H1 (cell line): Measurements from ENCODE around the gene EIF4EBP3. TPM values are rescaled to one million over a fixed set of nuclear protein-coding genes. Genes with fewer than 3 reads are reported as not detected.

Experiments used
- CTCF ChIA-PET: fragments of 300-600 bp; sonication (Branson Sonifier 250); formaldehyde crosslinking; loops from one replicate; lab custom pipeline; 2021; ENCODE audit not compliant: partially characterized antibody; lab: Charles Lee
- POLR2A ChIA-PET: fragments of 300-600 bp; sonication (Branson Sonifier 250); formaldehyde crosslinking; loops from one replicate; lab custom pipeline; 2021; ENCODE audit warnings: inconsistent platforms; ENCODE audit not compliant: partially characterized antibody; lab: Charles Lee
- DNase-seq, 2 experiments: peaks; one replicate each; pipeline versions ENCODE4 v3.0.0 to v3.0.0-alpha.2; 2010 to 2022; ENCODE audit warnings: low spot score in 2 of 2, low read depth in 1 of 2, mixed read lengths in 1 of 2
- FAIRE-seq: peaks from 2 replicates; lab custom pipeline; 2011; peaks lifted over from hg19 to GRCh38; lab: Jason Lieb, UNC
- H2AFZ ChIP-seq: 2 replicates; pipeline ENCODE4 v1.8.1; 2012; ENCODE audit warnings: low read length, inconsistent platforms
- H2AK5ac ChIP-seq: 2 replicates; pipeline ENCODE4 v1.6.1; 2013; ENCODE audit warnings: low read depth, low read length
- H2BK120ac ChIP-seq: replicated peaks from 2 replicates; pipeline ENCODE3; 2013; ENCODE audit warnings: low read depth, low read length, inconsistent platforms
- H2BK12ac ChIP-seq: 2 replicates; pipeline ENCODE4 v1.6.1; 2013; ENCODE audit warnings: low read depth, low read length
- H2BK15ac ChIP-seq: 2 replicates; pipeline ENCODE4 v1.6.1; 2013; ENCODE audit warnings: low read length
- H2BK20ac ChIP-seq: 2 replicates; pipeline ENCODE4 v1.6.1; 2013; ENCODE audit warnings: low read length
- H2BK5ac ChIP-seq: 2 replicates; pipeline ENCODE4 v1.6.1; 2013; ENCODE audit warnings: low read depth, low read length
- H3K14ac ChIP-seq: 2 replicates; pipeline ENCODE4 v1.6.1; 2013; ENCODE audit warnings: inconsistent platforms; ENCODE audit not compliant: insufficient read length
- H3K18ac ChIP-seq: 2 replicates; pipeline ENCODE4 v1.6.1; 2013; ENCODE audit warnings: low read length; ENCODE audit errors: extremely low read depth
- H3K23ac ChIP-seq: 2 replicates; pipeline ENCODE4 v1.6.1; 2013; ENCODE audit warnings: inconsistent platforms; ENCODE audit not compliant: insufficient read length
- H3K23me2 ChIP-seq: 2 replicates; pipeline ENCODE4 v1.6.1; 2013; ENCODE audit warnings: low read depth, low read length
- H3K27ac ChIP-seq: 2 replicates; pipeline ENCODE4 v1.6.1; 2011; ENCODE audit warnings: low read depth, low read length, inconsistent platforms
- H3K27me3 ChIP-seq, 4 experiments: replicated peaks in 1 of 4; 1 replicate in 1 of 4; 2 replicates in 3 of 4; pipeline versions ENCODE4 v1.6.1 to v1.8.1; 2011 to 2013; ENCODE audit warnings: low read length in 3 of 4, mild to moderate bottlenecking in 3 of 4, inconsistent platforms in 2 of 4, mixed read lengths in 2 of 4, moderate library complexity in 1 of 4; ENCODE audit not compliant: control insufficient read depth in 3 of 4, insufficient read depth in 3 of 4; ENCODE audit errors: extremely low read depth in 1 of 4
- H3K36me3 ChIP-seq, 4 experiments: 2 replicates each; pipeline versions ENCODE4 v1.6.1 to v1.8.1; 2011 to 2013; ENCODE audit warnings: mild to moderate bottlenecking in 4 of 4, low read length in 3 of 4, moderate library complexity in 2 of 4, control low read depth in 1 of 4, inconsistent platforms in 1 of 4; ENCODE audit not compliant: insufficient read depth in 4 of 4, control insufficient read depth in 2 of 4
- H3K4ac ChIP-seq: replicated peaks from 2 replicates; pipeline ENCODE3; 2013; ENCODE audit warnings: low read length, low read depth, mixed read lengths, inconsistent platforms; ENCODE audit not compliant: insufficient read length
- H3K4me1 ChIP-seq, 4 experiments: replicated peaks in 1 of 4; 1 replicate in 1 of 4; 2 replicates in 3 of 4; pipeline versions ENCODE4 v1.6.1 to v1.8.1; 2011 to 2013; ENCODE audit warnings: low read length in 3 of 4, inconsistent platforms in 2 of 4, mixed read lengths in 1 of 4; ENCODE audit not compliant: insufficient read depth in 4 of 4, control insufficient read depth in 3 of 4
- H3K4me2 ChIP-seq, 2 experiments: 2 replicates each; pipeline versions ENCODE4 v1.6.1 to v1.8.1; 2011 to 2013; ENCODE audit warnings: low read depth in 2 of 2, low read length in 2 of 2, control low read depth in 1 of 2, inconsistent platforms in 1 of 2, mild to moderate bottlenecking in 1 of 2; ENCODE audit not compliant: insufficient read depth in 1 of 2
- H3K4me3 ChIP-seq, 4 experiments: fragments of 200-600, 300-600 bp in 1 of 4; sonication (generic), shearing (Covaris generic), sonication (Bioruptor Twin) in 1 of 4; 2 replicates each; pipeline versions ENCODE4 v1.5.1 to v1.8.1; 2011 to 2016; ENCODE audit warnings: low read length in 4 of 4, low read depth in 3 of 4, control low read depth in 2 of 4, inconsistent platforms in 2 of 4, mild to moderate bottlenecking in 2 of 4, mixed read lengths in 1 of 4, moderate library complexity in 1 of 4; ENCODE audit not compliant: insufficient read depth in 2 of 4; ENCODE audit errors: extremely low read depth in 1 of 4
- H3K56ac ChIP-seq: replicated peaks from 2 replicates; pipeline ENCODE3; 2013; ENCODE audit warnings: low read depth, mild to moderate bottlenecking, mixed read lengths, low read length, inconsistent platforms; ENCODE audit not compliant: insufficient read length
- H3K79me1 ChIP-seq: 2 replicates; pipeline ENCODE4 v1.6.1; 2013; ENCODE audit warnings: low read depth, low read length, control low read depth
- H3K79me2 ChIP-seq, 2 experiments: 2 replicates each; pipeline versions ENCODE4 v1.6.1 to v1.8.1; 2012 to 2013; ENCODE audit warnings: low read length in 2 of 2, mild to moderate bottlenecking in 2 of 2, inconsistent platforms in 1 of 2; ENCODE audit not compliant: insufficient read depth in 2 of 2, control insufficient read depth in 1 of 2
- H3K9ac ChIP-seq, 4 experiments: replicated peaks in 1 of 4; 1 replicate in 1 of 4; 2 replicates in 3 of 4; pipeline versions ENCODE4 v1.6.1 to v1.8.1; 2011 to 2013; ENCODE audit warnings: low read depth in 3 of 4, low read length in 3 of 4, control low read depth in 2 of 4, mild to moderate bottlenecking in 2 of 4, moderate library complexity in 2 of 4, inconsistent platforms in 1 of 4; ENCODE audit errors: extremely low read depth in 1 of 4
- H3K9me3 ChIP-seq, 2 experiments: 2 replicates each; pipeline versions ENCODE4 v1.6.1 to v1.8.1; 2012 to 2013; ENCODE audit warnings: mild to moderate bottlenecking in 2 of 2, moderate library complexity in 2 of 2, control low read depth in 1 of 2, inconsistent platforms in 1 of 2, low read depth in 1 of 2, low read length in 1 of 2, mixed read lengths in 1 of 2; ENCODE audit not compliant: insufficient read depth in 2 of 2
- H4K20me1 ChIP-seq, 2 experiments: replicated peaks in 1 of 2; 2 replicates each; pipeline versions ENCODE3 to v1.8.1; 2011 to 2013; ENCODE audit warnings: inconsistent platforms in 2 of 2, low read length in 2 of 2, mild to moderate bottlenecking in 1 of 2; ENCODE audit not compliant: insufficient read depth in 2 of 2, control insufficient read depth in 1 of 2
- H4K5ac ChIP-seq: 2 replicates; pipeline ENCODE4 v1.6.1; 2013; ENCODE audit warnings: low read length, low read depth, mixed read lengths, inconsistent platforms; ENCODE audit not compliant: insufficient read length
- H4K8ac ChIP-seq: 2 replicates; pipeline ENCODE4 v1.8.0; 2013; ENCODE audit warnings: mild to moderate bottlenecking, moderate library complexity, low read length, inconsistent platforms; ENCODE audit not compliant: insufficient read depth; ENCODE audit errors: extremely low read depth
- H4K91ac ChIP-seq: replicated peaks from 2 replicates; pipeline ENCODE3; 2013; ENCODE audit warnings: low read length, mixed read lengths, inconsistent platforms; ENCODE audit not compliant: insufficient read length
- KDM1A ChIP-seq: fragments of 200-600, 300-600 bp; sonication (generic); IDR thresholded peaks from 2 replicates; pipeline ENCODE4 v1.7.1; 2016; ENCODE audit warnings: mild to moderate bottlenecking, low read length, borderline replicate concordance
- POLR2AphosphoS5 ChIP-seq: IDR thresholded peaks from 2 replicates; pipeline ENCODE4 v1.6.1; 2011; ENCODE audit warnings: low read depth, low read length
- TBP ChIP-seq: IDR thresholded peaks from 2 replicates; pipeline ENCODE4 v1.6.1; 2011; ENCODE audit warnings: low read depth, low read length, improper control_type of control experiment
- WGBS, 2 experiments: shearing (Covaris generic) in 1 of 2; methylation state at CpG; one replicate each; pipeline versions ENCODE4 v1.1.6 to v1.1.7; 2013 to 2015; ENCODE audit warnings: low lambda C conversion rate in 2 of 2, mixed read lengths in 2 of 2, inconsistent platforms in 1 of 2, low coverage in 1 of 2, missing lambda C conversion rate in 1 of 2; ENCODE audit not compliant: insufficient replicate concordance in 2 of 2, insufficient coverage in 1 of 2, insufficient read length in 1 of 2; ENCODE audit errors: extremely low coverage in 1 of 2, missing lambda C conversion rate in 1 of 2; 5-methylcytosine and 5-hydroxymethylcytosine counted together
- polyA plus RNA-seq, 7 experiments: library from polyadenylated mRNA; depleted of rRNA in 3 of 7; stranded (reverse) in 5 of 7; unstranded in 2 of 7; fragments of >200 nt in 5 of 7; fragments of 200-250 nt in 2 of 7; gene quantifications; 1 replicate in 5 of 7; 2 replicates in 1 of 7; 4 replicates in 1 of 7; pipeline versions ENCODE4 v1.2.1 to v1.2.3, GENCODE V29; 2011 to 2013; ENCODE audit warnings: missing spikeins in 2 of 7, mixed read lengths in 2 of 7
- total RNA-seq: library from RNA; stranded (reverse); fragmentation: NEBNext Ultra II Directional; extraction: Animal tissue kit (Norgen Biotek cat#: 25700); gene quantifications from 2 replicates; pipeline ENCODE4 v1.2.1, GENCODE V29; 2021

The EIF4EBP3 gene
- total and polyA plus RNA-seq, 2 of the 8 experiments (the other 6 are each of a cell fraction or from before 2014, with no cell fraction given) = 11.1 to 11.7 TPM

- no peak overlapping the region; the same call in 1 of the 2 replicates for H4K8ac ChIP-seq
- POLR2A ChIA-PET = interaction anchor here (0.7 to 14.4 kb wide), 20 partner anchors 11 to 201 kb away, joined by 3 to 191 read pairs (median 5); partner anchors contain the start of genes APBB3, DND1, HARS1 and HARS2
- H2BK15ac ChIP-seq = no peak overlapping the region
- H3K18ac ChIP-seq = peak overlapping the region; percentile 56
- H3K27ac ChIP-seq = peak overlapping the region; percentile 46; the same call in 1 of the 2 replicates
- H4K5ac ChIP-seq = no peak overlapping the region
- FAIRE-seq (no peak), DNase-seq (no peak)
- peaks cover 13 to 42% (median 31%) of the 10 kb centered on the region in 4 experiments for H3K36me3 ChIP-seq
- H2BK120ac ChIP-seq = no peak overlapping the region
- H2BK5ac ChIP-seq = peak overlapping the region; percentile 26
- no peaks in the 10 kb centered on the region for H3K79me1 ChIP-seq
- peak overlapping the region in 3 of 4 experiments; percentile 13 to 38 (median 34); a peak in 4 of 7 replicates for H3K9ac ChIP-seq
- H2AK5ac ChIP-seq = no peak overlapping the region
- H3K23ac ChIP-seq = no peak overlapping the region
- H3K79me2 ChIP-seq = no peaks in the 10 kb centered on the region
- H3K4me2 ChIP-seq = peak overlapping the region; percentile 71 to 94
- H3K27me3 ChIP-seq = no peaks in the 10 kb centered on the region
- H3K23me2 ChIP-seq = peaks cover 6% of the 10 kb centered on the region
- H2BK20ac ChIP-seq = no peak overlapping the region
- H4K20me1 ChIP-seq = peaks cover 0 to 3% of the 10 kb centered on the region in 2 experiments
- CTCF ChIA-PET = interaction anchor here (0.5 to 3.1 kb wide), 20 partner anchors 11 to 309 kb away, joined by 3 to 19 read pairs (median 4); partner anchors contain the start of gene SRA1
- peaks cover 0 to 18% (median 6%) of the 10 kb centered on the region in 4 experiments; a peak in 4 of 7 replicates for H3K4me1 ChIP-seq
- TF ChIP-seq KDM1A = no peak
- TF ChIP-seq TBP = peak; percentile 80; the same call in 1 of the 2 replicates
- TF ChIP-seq POLR2AphosphoS5 = 0 out of 2 replicates have a peak, but pooled peaks have one; percentile 27
- H2AFZ ChIP-seq = no peak overlapping the region
- H4K91ac ChIP-seq = no peak overlapping the region
- 70% methylated on average over 13 of the region's 13 CpGs; no CpG with 5 or more reads in 1 of the 2 experiments for WGBS, 2 experiments
- H3K9me3 ChIP-seq = no peaks in the 10 kb centered on the region
- H3K14ac ChIP-seq = no peak overlapping the region
- peak overlapping the region; percentile 5 to 66 (median 44); a peak in 5 of 8 replicates for H3K4me3 ChIP-seq
- H3K4ac ChIP-seq = peak overlapping the region; percentile 33
- H2BK12ac ChIP-seq = no peak overlapping the region
- H3K56ac ChIP-seq = no peak overlapping the region
These were observed 483 bp upstream of the EIF4EBP3 start for GRCh38 chr5:140546851-140547507.
